Stimulated activated CD8-positive, alpha-beta memory T cell treated with anti-CD3 and anti-CD28 coated beads, Interleukin-7, amount 100 ng/mL, for 4 hours (primary cell): Measurements from ENCODE around the gene XYLT2.
"Not testable (repeated sequence)": the region's sequence is repeated elsewhere in the genome, so short reads cannot be mapped to it uniquely, and the experiment has no call there.

Experiments used
- DNase-seq, 2 donors: peaks; one replicate each; pipeline ENCODE4 v3.0.0-alpha.2; 2020; ENCODE audit warnings: low read depth in 2 of 2

XYLT2 gene

DNA sequence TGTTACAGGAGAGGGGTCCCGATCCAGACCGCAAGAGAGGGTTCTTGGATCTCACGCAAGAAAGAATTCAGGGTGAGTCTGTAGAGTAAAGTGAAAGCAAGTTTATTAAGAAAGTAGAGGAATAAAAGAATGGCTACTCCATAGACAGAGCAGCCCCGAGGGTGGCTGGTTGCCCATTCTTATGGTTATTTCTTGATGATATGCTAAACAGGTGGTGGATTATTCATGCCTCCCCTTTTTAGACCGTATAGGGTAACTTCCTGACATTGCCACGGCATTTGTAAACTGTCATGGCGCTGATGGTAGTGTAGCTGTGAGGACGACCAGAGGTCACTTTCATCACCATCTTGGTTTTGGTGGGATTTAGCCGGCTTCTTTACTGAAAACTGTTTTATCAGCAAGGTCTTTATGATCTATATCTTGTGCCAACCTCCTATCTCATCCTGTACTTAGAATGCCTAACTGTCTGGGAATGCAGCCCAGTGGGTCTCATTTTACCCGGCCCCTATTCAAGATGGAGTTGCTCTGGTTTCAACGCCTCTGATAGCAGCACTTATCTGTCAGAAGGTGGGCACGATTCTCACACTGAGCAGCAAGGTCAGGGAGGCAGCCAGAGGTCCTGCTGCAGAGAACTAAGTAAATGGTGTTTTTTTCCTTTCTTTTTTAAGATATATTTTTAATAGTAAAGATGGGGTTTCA is 26.5 kb upstream of the XYLT2 start:
- no peak for DNase-seq

DNA sequence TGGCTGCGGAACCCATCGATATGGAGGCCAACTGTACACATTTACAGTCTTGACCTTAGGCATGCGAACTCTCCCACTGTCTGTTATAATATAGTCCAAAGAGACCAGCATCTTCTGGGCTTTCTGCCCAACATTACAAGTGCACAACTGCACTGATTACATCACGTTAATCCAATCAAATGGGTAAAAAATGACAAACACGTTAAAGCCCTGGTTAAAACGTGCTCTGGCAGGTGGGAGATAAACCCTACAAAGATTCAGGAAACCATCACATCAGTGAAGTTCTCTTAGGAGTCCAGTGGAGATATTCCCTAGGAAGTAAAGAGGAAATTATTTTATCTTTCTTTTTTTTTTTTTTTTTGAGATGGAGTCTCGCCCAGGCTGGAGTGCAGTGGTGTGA is 23.7 kb upstream of the XYLT2 start:
- DNase-seq, result no peak

DNA sequence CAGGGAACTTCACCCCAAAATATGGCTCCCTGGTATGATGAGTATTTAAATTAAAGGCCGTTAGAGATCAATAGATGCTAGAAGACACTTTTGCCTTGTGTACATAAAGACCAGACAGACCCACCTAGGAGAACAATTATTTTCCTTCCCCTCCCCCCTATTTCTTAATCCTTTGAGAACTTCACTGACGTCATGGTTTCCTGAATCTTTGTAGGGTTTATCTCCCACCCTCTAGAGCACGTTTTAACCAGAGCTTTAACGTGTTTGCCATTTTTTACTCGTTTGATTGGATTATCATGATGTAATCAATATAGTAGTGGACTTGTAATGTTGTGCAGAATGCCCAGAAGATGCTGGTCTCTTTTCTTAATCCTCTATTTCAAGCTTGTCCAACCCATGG is 22.9 kb upstream of the XYLT2 start:
- no peak for DNase-seq

DNA sequence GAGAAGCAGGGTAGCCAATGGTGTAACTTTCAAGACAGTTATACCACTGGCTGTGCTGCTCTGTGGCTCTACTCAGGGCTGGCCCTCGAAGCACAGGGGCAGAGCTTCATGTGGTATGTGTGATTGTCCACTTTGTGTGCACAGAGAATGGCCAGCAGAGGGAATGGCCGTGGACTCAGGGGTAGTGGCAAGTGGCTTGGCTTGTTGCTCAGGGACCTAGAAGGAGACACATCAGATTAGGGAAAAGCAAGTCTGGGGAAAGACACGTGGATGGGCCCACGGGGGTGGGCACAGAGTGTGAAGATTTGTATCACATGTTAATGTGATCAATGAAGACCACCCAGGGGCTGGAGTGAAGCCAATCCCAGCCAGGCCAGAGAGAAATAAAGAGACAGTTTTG is 20.0 kb upstream of the XYLT2 start:
- DNase-seq, result no peak

DNA sequence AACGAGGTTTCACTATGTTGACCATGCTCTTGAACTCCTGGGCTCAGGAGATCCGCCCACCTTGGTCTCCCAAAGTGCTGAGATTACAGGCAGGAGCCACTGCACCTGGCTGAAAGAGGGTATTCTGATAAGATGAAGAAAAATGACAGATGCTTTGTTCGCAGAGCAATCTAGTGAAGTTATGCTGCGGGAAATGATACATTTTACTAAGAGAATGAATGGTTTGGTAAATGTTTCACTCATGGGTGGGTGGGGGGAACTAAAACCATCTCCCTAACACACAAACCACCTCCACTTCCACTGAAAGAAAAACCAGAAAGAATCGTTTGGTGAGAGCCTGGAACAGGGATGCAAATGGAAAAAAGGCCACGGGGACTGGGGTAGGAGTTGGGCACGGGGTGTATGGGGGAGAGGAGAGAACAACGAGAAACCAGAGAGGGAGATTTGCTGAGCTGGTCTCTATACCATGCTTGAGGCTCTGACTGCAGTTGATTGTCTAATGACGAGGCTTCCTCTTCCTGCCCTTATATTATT is 19.0 kb upstream of the XYLT2 start:
- no peak for DNase-seq

DNA sequence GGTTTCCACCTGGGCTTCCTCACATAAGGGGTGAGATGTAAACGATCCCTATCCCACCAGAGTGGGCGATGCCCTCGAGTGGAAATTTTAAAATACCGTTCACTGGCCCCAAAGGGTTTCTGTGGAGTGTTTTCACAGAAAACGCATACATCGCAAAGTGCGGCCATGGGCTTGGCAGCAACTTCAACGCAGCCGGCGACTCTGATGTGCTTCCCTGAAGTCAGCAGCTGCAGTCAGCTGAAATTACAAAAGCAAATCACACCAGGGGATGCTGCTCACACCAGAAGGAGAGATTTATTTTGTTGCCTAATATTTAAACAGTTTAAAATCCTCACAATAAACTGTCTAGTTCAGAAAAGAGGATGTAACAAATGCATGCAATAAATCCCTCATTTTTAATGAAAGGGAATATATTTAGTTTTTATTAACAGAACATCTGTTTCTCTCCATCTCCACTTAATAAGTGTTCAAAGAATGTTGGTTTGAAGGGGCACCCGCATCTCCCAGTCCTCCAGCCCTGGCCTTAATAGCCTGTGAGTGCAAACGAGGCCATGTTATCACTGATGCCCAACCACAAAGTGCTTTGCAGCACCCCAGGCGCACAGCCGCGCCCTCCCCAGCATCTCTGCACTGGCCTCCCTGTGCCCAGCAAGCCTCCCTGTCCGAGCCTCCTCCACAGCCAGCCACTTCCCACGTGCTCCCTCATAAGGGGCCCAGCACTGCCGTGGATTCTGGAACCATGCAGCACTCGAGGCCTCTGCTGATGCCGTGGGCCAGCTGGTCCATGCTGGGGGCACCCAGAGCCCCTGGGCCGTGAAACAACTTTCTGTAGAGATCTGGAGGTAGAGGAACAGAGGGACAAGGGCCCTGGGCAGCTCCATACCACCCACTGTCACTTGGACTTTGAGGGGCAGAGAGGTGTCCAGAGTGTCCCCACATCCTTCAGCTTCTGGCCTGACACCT is 17.3 kb upstream of the XYLT2 start:
- no peak for DNase-seq

DNA sequence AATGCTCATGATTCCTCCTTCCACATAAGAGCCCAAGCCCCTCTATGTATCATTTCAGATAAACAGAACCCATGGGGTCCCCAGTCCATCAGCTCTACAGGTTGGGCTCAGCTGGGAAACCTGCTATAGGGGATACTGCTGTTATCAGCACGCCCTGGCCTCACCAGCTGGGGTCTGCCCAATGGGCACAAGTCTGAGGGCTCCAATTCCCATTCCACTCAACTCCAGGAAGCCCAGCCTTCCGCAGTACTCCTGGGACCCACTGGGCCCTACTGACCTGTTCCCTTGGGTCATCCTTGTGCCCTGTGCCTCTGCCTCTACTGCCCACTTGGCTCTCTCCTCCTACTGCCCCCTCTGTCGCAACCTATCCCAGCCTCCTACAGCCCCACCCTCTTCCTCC is 16.2 kb upstream of the XYLT2 start:
- no peak for DNase-seq

DNA sequence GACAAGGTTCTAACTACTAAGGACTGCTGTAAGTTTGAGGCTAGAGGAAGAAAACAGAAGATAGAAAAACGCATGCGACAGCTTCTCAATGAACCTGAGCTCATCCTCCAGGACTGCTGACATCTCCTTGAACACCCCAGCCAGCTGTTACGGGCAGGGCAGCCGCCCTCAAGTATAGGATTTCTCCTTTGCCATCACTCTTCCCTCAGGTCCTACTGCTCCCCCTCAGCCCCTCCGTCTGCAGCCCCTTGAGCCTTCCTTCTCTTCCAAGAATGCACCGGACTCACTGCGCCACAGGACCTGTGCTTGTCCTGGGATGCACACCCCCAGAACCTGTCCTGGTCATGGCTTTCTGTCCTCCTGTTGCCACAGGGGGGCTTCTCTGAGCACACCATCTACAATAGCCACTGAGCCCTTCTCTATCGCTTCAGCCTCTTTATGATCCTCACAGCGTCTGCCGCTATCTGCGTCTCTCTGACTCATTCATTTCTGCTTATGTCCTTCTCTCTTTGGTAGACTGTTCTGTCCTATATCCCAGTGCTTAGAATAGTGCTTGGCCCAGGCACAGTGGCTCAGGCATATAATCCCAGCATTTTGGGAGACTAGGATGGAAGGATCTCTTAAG is 15.7 kb upstream of the XYLT2 start:
- no peak for DNase-seq

DNA sequence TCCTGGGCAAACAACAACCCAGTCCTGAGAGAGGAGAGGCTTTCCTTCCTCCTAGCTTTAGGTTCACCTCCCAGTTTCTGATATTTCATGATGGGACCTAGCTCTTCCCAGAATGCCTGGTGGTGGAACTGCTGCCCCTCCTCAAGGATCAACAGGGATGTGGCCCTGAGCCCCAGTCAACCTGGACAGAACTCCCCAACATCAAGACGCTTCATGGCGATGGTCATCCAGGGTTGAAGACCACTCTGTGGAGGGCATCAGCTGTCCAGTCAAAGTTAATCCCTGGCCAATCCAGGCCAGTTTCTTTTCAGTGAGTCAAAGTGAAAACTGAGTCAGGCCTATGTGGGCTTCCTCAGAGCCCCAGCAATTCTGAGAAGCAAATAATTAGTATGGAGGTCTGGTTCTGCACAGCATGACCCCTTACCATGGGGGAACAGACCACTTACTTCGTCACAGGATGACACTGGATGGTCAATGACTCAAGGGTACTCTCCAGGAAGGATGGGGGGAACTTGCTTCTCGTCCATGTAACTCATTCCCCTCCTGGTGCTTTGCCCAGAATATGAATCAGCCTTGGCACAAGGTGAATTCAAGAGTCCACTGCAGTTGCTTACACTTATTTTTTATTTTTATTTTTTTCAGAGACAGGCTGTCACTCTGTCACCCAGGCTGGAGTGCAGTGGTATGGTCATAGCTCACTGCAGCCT is 14.7 kb upstream of the XYLT2 start:
- DNase-seq, result no peak

DNA sequence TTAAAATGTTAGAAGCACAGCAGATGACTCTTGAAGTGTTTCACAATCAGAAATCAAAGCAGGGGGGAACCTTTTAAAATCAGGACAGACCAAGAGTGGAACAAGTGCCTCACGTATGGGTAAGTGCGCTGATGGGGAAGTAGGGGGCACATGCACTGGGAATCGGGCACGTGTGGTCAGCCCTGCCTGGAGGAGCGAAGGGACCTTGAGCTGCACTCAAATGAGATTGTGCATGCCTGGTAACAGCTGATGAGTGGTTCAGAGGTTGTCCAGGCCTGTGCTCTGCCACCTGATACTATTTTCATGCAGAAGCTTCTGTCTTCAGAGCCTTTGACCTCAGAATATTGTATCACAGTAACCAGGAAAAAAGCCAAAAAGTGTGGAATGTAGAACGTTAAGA is 13.7 kb upstream of the XYLT2 start:
- DNase-seq, result no peak

DNA sequence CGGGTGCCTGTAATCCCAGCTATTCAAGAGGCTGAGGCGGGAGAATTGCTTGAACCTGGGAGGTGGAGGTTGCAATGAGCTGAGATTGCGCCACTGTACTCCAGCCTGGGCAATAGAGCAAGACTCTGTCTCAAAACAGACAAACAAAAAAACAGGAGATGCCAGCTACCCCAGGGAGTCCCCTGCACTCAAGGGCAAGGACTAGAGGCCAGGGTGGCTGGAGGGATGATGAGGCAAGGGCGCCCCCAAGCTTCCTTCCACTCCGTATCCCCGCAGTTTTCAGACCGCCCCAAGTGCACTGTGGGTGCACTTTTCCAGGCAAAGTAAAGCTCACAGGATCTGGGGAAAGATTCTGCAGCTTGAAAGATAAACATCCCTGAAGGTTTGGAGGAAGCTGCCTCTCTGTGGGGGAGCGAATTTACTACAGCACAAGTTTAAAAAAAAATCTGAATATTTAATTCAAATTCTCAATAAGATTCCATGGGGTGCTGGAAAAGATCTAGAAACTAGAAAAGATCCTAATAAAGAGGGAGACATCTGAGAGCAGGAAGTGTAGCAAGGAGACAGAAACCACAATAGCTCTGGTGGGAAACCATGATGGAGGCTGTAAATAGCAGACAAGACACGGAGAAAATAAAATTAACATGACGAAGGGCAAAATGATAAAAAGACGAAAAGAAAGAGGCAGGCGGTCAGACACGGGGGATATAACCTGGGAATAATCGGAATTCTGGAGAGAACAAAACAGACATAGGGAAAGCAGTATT is 12.5 kb upstream of the XYLT2 start:
- DNase-seq, result not testable (repeated sequence)

DNA sequence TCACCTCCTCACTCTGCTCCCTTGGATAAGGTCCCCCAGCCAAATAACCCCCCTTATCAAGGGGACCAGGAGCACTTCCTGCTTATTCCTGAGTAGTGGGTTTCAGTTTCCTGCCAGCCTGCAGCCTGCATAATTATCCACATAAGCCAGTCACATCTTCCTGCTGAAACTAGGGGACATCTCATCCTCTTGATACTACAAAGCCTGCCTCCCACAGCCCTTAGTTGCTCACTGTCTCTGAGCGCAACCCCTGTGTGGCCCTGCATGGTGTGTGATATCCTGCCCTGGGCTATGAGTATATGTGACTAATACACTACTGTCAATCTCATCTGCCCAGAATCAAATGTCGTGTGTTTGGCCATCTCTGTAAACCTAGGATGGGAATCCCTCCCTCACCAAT is 8.0 kb upstream of the XYLT2 start:
- DNase-seq, result no peak

DNA sequence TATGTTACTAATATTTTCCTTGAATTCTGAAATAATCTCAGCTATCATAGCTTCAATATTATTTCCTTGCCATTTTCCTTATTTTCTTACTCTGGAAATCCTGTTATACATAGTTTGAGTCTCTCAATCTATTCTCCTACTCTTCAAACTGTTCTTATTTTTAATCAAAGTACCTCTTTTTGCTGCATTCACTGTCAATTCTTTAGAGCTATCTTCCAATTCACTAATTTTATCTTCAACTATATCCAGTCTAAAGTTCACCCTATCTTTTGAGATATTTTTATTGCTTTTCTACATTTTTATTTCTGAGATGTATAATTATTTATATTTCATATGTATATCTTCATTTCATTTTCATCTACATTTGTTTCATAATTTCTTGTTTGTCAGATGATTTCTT is 7.3 kb upstream of the XYLT2 start:
- no peak for DNase-seq

DNA sequence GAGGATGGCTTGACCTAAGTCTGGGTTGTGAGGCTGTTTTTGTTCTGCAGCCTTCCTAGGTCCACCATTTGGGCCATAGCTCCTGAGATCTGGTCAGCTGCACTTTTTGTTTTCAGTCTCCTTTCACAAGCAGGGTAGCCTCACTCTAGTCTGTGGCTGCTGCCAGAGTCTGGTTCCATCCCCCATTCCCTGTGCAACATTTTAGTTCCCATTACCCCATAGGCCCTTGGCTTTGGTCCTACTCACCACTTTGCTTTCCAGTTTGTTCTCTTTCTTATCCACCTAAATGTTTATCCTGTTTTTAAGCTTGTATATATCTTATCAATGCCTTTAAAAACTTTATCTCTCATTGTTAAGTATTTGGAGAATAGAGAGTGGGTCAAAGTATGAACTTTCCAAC is 6.5 kb upstream of the XYLT2 start:
- no peak for DNase-seq

DNA sequence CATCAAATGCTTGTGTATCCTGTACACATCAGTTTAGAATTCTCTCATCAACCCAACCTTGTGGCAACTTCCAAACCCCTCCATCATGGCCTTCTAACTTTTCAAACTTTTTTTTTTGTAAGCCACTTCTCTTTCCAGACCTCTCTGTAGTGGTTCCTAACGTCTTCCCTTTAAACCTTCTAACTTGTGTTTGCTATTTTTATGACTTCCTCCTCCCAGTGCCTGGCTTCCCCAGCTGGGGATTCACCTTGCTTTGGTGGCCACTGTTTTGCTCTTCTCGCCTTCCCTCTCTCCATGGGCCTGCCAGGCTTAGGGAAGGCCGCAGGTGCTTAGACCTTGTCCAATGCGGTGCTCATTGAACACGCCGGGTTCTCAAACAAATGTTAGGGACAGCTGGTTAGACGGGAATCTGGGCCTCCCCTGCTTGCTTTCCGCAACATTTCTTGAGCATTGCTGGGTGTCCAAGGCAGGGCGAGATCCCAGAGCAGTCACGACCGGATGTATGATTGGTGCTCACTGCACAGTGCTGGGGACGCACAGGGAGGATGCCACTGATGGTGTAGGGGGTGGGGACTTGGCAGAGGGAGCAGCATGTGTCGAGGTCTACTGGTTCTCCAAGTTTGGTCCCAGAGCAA is 1.1 kb upstream of the XYLT2 start:
- no peak for DNase-seq

DNA sequence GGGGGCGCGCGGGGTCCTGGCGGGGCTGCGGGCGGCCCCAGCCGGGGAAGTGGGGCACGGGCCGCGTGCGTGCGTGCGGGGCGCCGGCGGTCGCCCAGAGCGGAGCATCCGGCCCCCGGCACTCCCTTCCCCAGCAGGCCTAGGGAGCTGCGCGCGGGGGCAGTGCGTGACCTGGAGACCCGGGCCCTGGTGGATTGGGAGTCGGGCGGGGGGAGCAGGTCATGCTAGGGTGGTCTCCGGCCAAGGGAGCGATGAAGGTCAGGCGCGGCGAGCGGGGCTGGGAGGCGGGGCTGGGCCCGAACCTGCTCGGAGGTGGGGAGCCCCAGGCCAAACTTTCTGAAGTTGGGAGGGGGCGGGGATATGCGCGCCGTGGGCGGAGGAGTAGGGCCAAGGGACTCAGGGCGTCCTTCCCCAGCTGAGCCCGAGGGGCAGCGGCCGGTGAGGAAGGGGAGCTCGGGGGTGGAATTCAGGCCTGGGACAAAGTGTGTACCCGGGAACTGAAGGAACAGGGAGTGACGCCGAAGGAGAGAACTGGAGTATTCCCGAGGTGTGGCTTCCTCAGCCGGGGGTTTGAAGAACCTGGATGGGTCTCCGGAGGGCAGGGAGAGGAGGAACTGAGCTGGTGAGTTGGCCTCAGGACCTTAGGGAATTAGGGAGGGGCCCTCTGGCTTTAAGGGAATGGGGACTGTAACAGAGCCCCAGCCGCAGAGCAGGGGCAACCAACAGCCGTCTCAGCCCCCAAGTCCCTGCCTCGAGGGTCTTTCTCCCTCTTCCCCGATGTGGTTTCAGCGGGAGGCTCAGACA is 589 bp downstream of the XYLT2 start:
- DNase-seq, result peak in 1 of 2 donors; percentile 44

DNA sequence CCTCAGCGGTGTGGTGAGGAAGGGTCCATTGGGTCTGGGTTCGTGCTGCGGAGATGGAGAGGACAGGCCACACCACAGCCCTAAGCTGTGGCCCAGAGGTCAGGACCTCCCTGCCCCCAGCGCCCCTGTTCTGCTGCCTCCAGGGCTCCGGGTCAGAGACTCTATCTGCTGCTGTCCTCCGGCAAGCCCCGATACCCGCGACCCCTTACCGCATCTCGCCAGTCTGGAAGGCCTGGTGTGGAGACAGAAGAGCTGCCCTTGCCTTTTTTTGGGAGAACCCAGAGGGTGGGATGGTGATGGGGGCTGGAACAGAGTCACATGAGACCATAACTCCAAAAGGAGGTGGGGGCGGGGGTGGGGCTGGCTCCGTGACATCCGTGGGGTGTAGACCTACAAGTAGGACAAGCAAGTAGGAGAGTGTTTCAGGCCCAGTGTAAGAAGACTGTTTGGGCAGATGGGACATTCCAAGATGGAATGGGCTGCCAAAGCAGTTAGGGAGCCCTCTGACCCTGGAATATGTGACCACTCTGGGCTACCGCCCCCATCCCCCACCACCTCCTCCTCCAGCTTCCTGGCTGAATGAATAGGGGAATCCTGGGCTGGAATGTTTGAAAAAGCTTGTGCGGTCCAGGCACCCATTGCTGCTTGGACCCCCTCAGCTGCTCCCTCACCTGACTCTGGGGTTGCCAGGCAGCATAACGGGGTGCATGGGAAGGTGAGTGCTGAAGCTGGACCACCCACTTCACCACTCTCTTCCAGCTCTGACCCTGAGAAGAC is 1.4 kb downstream of the XYLT2 start:
- DNase-seq, result no peak

DNA sequence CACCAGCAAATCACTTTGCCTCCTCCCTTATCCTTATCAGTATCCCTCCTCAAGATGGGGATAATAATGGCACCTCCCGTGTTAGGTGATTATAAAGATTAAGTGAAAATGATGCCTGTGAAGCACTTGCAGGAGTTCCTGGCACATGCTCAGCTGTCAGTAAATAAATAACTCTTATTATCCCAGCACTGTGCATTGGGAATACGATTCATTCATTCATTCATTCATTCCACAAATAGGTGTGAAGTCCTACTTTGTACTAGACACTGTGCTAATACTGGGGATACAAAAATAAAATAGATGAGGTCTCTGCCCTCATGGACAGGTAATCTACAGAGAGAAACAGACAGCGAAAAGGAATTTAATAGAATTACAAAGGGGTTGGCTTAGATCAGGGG is 2.0 kb downstream of the XYLT2 start:
- DNase-seq, result no peak
